IMR-90 (cell line): Measurements from ENCODE around the gene NDUFS7. TPM values are rescaled to one million over a fixed set of nuclear protein-coding genes. Genes with fewer than 3 reads are reported as not detected.

ENCODE experiments used
- ATAC-seq: fragments of 200-7000 bp; cut with Tn5 transposase; 2 replicates; pipeline ENCODE4 v1.9.1; 2020; ENCODE audit warnings: low read depth, mild to moderate bottlenecking, moderate library complexity
- BruUV-seq: library from RNA; stranded (reverse); fragments of 400-500 nt; replicated peaks from 2 replicates; lab custom pipeline; 2021; lab: Mats Ljungman, UMichigan
- CTCF ChIA-PET: fragments of 300-600 bp; formaldehyde crosslinking; extraction: SDS; loops from one replicate; lab custom pipeline; 2021; ENCODE audit warnings: antibody characterized with exemption; lab: Yijun Ruan, JAX
- POLR2A ChIA-PET: fragments of 300-600 bp; sonication (Branson Sonifier 250); formaldehyde crosslinking; loops from one replicate; lab custom pipeline; 2022; ENCODE audit warnings: antibody characterized with exemption; ENCODE audit not compliant: unreplicated experiment; lab: Charles Lee
- DNase-seq: peaks from one replicate; pipeline ENCODE4 v3.0.0; 2013
- H2AFZ ChIP-seq: replicated peaks from 2 replicates; pipeline ENCODE3; 2013; ENCODE audit warnings: low read length, mild to moderate bottlenecking; ENCODE audit not compliant: poor library complexity
- H2AK5ac ChIP-seq: 2 replicates; pipeline ENCODE4 v1.6.1; 2013; ENCODE audit warnings: low read depth, low read length, inconsistent platforms
- H2AK9ac ChIP-seq: replicated peaks from 2 replicates; pipeline ENCODE3; 2013; ENCODE audit warnings: mild to moderate bottlenecking, low read depth, low read length, moderate library complexity; ENCODE audit not compliant: poor library complexity
- H2BK120ac ChIP-seq: 2 replicates; pipeline ENCODE4 v1.6.1; 2013; ENCODE audit warnings: low read depth, low read length, inconsistent platforms
- H2BK15ac ChIP-seq: 3 replicates; pipeline ENCODE4 v1.6.1; 2013; ENCODE audit warnings: low read depth, low read length, inconsistent platforms
- H2BK20ac ChIP-seq: 2 replicates; pipeline ENCODE4 v1.6.1; 2013; ENCODE audit warnings: low read depth, mild to moderate bottlenecking, inconsistent platforms, low read length, moderate library complexity
- H2BK5ac ChIP-seq: 2 replicates; pipeline ENCODE4 v1.6.1; 2013; ENCODE audit warnings: mild to moderate bottlenecking, low read depth, low read length, inconsistent platforms; ENCODE audit not compliant: poor library complexity, severe bottlenecking
- H3K14ac ChIP-seq: replicated peaks from 2 replicates; pipeline ENCODE4 v1.6.1; 2013; ENCODE audit warnings: low read depth, low read length, inconsistent platforms
- H3K18ac ChIP-seq: 2 replicates; pipeline ENCODE4 v1.6.1; 2013; ENCODE audit warnings: low read depth, low read length, control low read depth
- H3K23ac ChIP-seq: 2 replicates; pipeline ENCODE4 v1.6.1; 2013; ENCODE audit warnings: low read depth, low read length, inconsistent platforms
- H3K27ac ChIP-seq: 2 replicates; pipeline ENCODE4 v1.5.1; 2013; ENCODE audit warnings: mild to moderate bottlenecking, control low read depth, low read length; ENCODE audit not compliant: insufficient read depth
- H3K27me3 ChIP-seq: 2 replicates; pipeline ENCODE4 v1.6.1; 2013; ENCODE audit warnings: low read length; ENCODE audit not compliant: control insufficient read depth, insufficient read depth
- H3K36me3 ChIP-seq: 2 replicates; pipeline ENCODE4 v1.6.1; 2013; ENCODE audit warnings: low read length, mixed read lengths; ENCODE audit not compliant: control insufficient read depth, insufficient read depth
- H3K4ac ChIP-seq: 2 replicates; pipeline ENCODE4 v1.6.1; 2013; ENCODE audit warnings: low read depth, low read length, inconsistent platforms
- H3K4me1 ChIP-seq: 2 replicates; pipeline ENCODE4 v1.6.1; 2013; ENCODE audit warnings: low read length, mixed read lengths; ENCODE audit not compliant: control insufficient read depth, insufficient read depth
- H3K4me2 ChIP-seq: 2 replicates; pipeline ENCODE4 v1.6.1; 2013; ENCODE audit warnings: low read depth, mild to moderate bottlenecking, control low read depth, low read length, moderate library complexity
- H3K4me3 ChIP-seq: 2 replicates; pipeline ENCODE4 v1.5.1; 2013; ENCODE audit warnings: low read depth, mild to moderate bottlenecking, control low read depth, low read length, moderate library complexity; ENCODE audit not compliant: insufficient read depth
- H3K56ac ChIP-seq: 2 replicates; pipeline ENCODE4 v1.6.1; 2013; ENCODE audit warnings: low read length, inconsistent platforms; ENCODE audit not compliant: insufficient read depth; ENCODE audit errors: extremely low read depth
- H3K79me1 ChIP-seq, 2 experiments: 2 replicates each; pipeline ENCODE4 v1.6.1; 2013; ENCODE audit warnings: low read length in 2 of 2, inconsistent platforms in 1 of 2, low read depth in 1 of 2
- H3K9ac ChIP-seq: 2 replicates; pipeline ENCODE4 v1.6.1; 2013; ENCODE audit warnings: low read depth, low read length, control low read depth
- H3K9me1 ChIP-seq: 2 replicates; pipeline ENCODE4 v1.6.1; 2013; ENCODE audit warnings: low read length, inconsistent platforms; ENCODE audit not compliant: insufficient read depth
- H3K9me3 ChIP-seq: 2 replicates; pipeline ENCODE4 v1.6.1; 2013; ENCODE audit warnings: low read length; ENCODE audit not compliant: control insufficient read depth, insufficient read depth
- H4K20me1 ChIP-seq: 2 replicates; pipeline ENCODE4 v1.6.1; 2013; ENCODE audit warnings: low read length, inconsistent platforms; ENCODE audit not compliant: insufficient read depth
- H4K5ac ChIP-seq: 2 replicates; pipeline ENCODE4 v1.6.1; 2013; ENCODE audit warnings: mild to moderate bottlenecking, low read depth, low read length, control low read depth
- H4K8ac ChIP-seq, 2 experiments: 2 replicates each; pipeline ENCODE4 v1.6.1; 2013; ENCODE audit warnings: low read depth in 2 of 2, low read length in 2 of 2, control low read depth in 1 of 2, inconsistent platforms in 1 of 2
- H4K91ac ChIP-seq: 2 replicates; pipeline ENCODE4 v1.6.1; 2013; ENCODE audit warnings: low read depth, low read length, inconsistent platforms; ENCODE audit not compliant: insufficient read depth
- BHLHE40 ChIP-seq: fragments of 150-350 bp; IDR thresholded peaks from 2 replicates; pipeline ENCODE4 v1.6.1; 2016; ENCODE audit warnings: mild to moderate bottlenecking, low read depth, low read length
- CEBPB ChIP-seq: IDR thresholded peaks from 2 replicates; pipeline ENCODE4 v1.6.1; 2012; ENCODE audit warnings: low read depth, low read length, improper control_type of control experiment
- CHD1 ChIP-seq: IDR thresholded peaks from 2 replicates; pipeline ENCODE4 v1.6.1; 2012; ENCODE audit warnings: low read depth, low read length, improper control_type of control experiment
- CTCF ChIP-seq: conservative IDR thresholded peaks from 2 replicates; pipeline ENCODE4 v1.5.1; 2012; ENCODE audit warnings: mild to moderate bottlenecking, low read depth, low read length, improper control_type of control experiment
- ELK1 ChIP-seq: fragments of 150-350 bp; IDR thresholded peaks from 2 replicates; pipeline ENCODE4 v1.6.1; 2016; ENCODE audit warnings: low read depth, mild to moderate bottlenecking, low read length, moderate library complexity, borderline replicate concordance
- FOS ChIP-seq: fragments of 150-350 bp; IDR thresholded peaks from 2 replicates; pipeline ENCODE4 v1.6.1; 2016; ENCODE audit warnings: low read depth, low read length
- MAFK ChIP-seq: IDR thresholded peaks from 2 replicates; pipeline ENCODE4 v1.6.1; 2012; ENCODE audit warnings: low read depth, low read length, improper control_type of control experiment
- MAZ ChIP-seq: IDR thresholded peaks from 2 replicates; pipeline ENCODE4 v1.6.1; 2012; ENCODE audit warnings: low read depth, mild to moderate bottlenecking, low read length, improper control_type of control experiment, moderate library complexity, borderline replicate concordance
- MXI1 ChIP-seq: IDR thresholded peaks from 2 replicates; pipeline ENCODE4 v1.6.1; 2012; ENCODE audit warnings: low read depth, mild to moderate bottlenecking, low read length, moderate library complexity, borderline replicate concordance
- NFE2L2 ChIP-seq: fragments of 150-350 bp; IDR thresholded peaks from 2 replicates; pipeline ENCODE4 v1.6.1; 2016; ENCODE audit warnings: low read depth, mild to moderate bottlenecking, low read length
- POLR2A ChIP-seq: IDR thresholded peaks from 2 replicates; pipeline ENCODE4 v1.6.1; 2012; ENCODE audit warnings: mild to moderate bottlenecking, low read depth, low read length
- RAD21 ChIP-seq: IDR thresholded peaks from 2 replicates; pipeline ENCODE4 v1.6.1; 2012; ENCODE audit warnings: low read length, improper control_type of control experiment
- RCOR1 ChIP-seq: IDR thresholded peaks from 2 replicates; pipeline ENCODE4 v1.6.1; 2012; ENCODE audit warnings: mild to moderate bottlenecking, low read length, improper control_type of control experiment; ENCODE audit not compliant: insufficient replicate concordance
- RFX5 ChIP-seq: IDR thresholded peaks from 2 replicates; pipeline ENCODE4 v1.8.0; 2012; ENCODE audit warnings: low read depth, mild to moderate bottlenecking, low read length, moderate library complexity
- SMC3 ChIP-seq: fragments of 150-350 bp; IDR thresholded peaks from 2 replicates; pipeline ENCODE4 v1.6.1; 2016; ENCODE audit warnings: low read depth, mild to moderate bottlenecking, antibody characterized with exemption, low read length, moderate library complexity
- WGBS, 2 experiments: methylation state at CpG; one replicate each; pipeline versions ENCODE4 v1.1.5 to v1.1.7; 2013; ENCODE audit warnings: missing lambda C conversion rate in 2 of 2; ENCODE audit not compliant: insufficient read length in 1 of 2; ENCODE audit errors: extremely low coverage in 2 of 2; 5-methylcytosine and 5-hydroxymethylcytosine counted together
- dilution Hi-C: fragments of 300-500 bp; cut with HindIII; formaldehyde crosslinking; loops from one replicate; pipeline ENCODE4 v1.14.3; 2018; ENCODE audit warnings: low sequenced_read_pairs; ENCODE audit not compliant: unreplicated experiment
- in situ Hi-C: fragments of 300-500 bp; cut with MboI; formaldehyde crosslinking; loops from 3 replicates; pipeline ENCODE4 v1.14.3; 2019; ENCODE audit warnings: low sequenced_read_pairs, inconsistent platforms, mixed read lengths
- intact Hi-C: fragments of 100-400 bp; cut with micrococcal nuclease; formaldehyde crosslinking; loops from 2 replicates; pipeline ENCODE4 v1.10.0; 2022
- polyA plus RNA-seq, 3 experiments: library from polyadenylated mRNA; depleted of rRNA; stranded (reverse); fragments of >200 nt; gene quantifications; 2 replicates each; pipeline ENCODE4 v1.2.3, GENCODE V29; 2012; ENCODE audit warnings: low replicate concordance in 1 of 3
- total RNA-seq: library from RNA; depleted of rRNA; stranded (reverse); fragments of >200 nt; gene quantifications from 2 replicates; pipeline ENCODE4 v1.2.3, GENCODE V29; 2012
- TF ChIP-seq, protein P1 (sequence below): fragments of 150-350 bp; IDR thresholded peaks from 2 replicates; pipeline ENCODE4 v1.6.1; 2017; ENCODE audit warnings: mild to moderate bottlenecking, antibody characterized with exemption, low read length, low read depth

NDUFS7 gene
- total and polyA plus RNA-seq, 2 of the 4 experiments (the other 2 are of a cell fraction): 60.8 to 136 TPM

GRCh38 chr19:1350867-1351266 is 32.8 kb upstream of the NDUFS7 start:
- Histone ChIP-seq H2BK15ac (no peak overlapping the region), H3K9me3 (no peaks in the 10 kb centered on the region), H3K56ac (no peak overlapping the region), H4K91ac (no peak overlapping the region), H3K27me3 (peaks cover 3% of the 10 kb centered on the region; the same call in 1 of the 2 replicates), H2AFZ (no peak overlapping the region), H3K23ac (no peak overlapping the region), H3K79me1 (peaks cover 0 to 13% of the 10 kb centered on the region in 2 experiments; a peak in 2 of 4 replicates), H2BK20ac (no peak overlapping the region), H2BK120ac (no peak overlapping the region), H3K4me1 (no peaks in the 10 kb centered on the region), H4K8ac (no peak overlapping the region), H3K4me2 (no peak overlapping the region), H3K9ac (no peak overlapping the region), H2AK5ac (no peak overlapping the region), H3K36me3 (no peaks in the 10 kb centered on the region), H3K4me3 (no peak overlapping the region), H2BK5ac (no peak overlapping the region), H3K14ac (no peak overlapping the region), H2AK9ac (no peak overlapping the region), H4K5ac (no peak overlapping the region), H3K18ac (no peak overlapping the region), H3K4ac (no peak overlapping the region), H4K20me1 (no peaks in the 10 kb centered on the region; the same call in 1 of the 2 replicates), H3K27ac (no peak overlapping the region), H3K9me1 (no peaks in the 10 kb centered on the region)
- no TSS peak for BruUV-seq
- dilution Hi-C loops (no loop called here), intact Hi-C loops (no loop called here), in situ Hi-C loops (no loop called here)
- ChIA-PET POLR2A (no interaction called here), CTCF (no interaction called here)
- ATAC-seq (no peak), DNase-seq (no peak)
- TF ChIP-seq BHLHE40: no peak
- no peak for TF ChIP-seq ELK1
- no peak for TF ChIP-seq CHD1
- TF ChIP-seq CEBPB: no peak
- TF ChIP-seq FOS: no peak
- TF ChIP-seq POLR2A: no peak
- TF ChIP-seq, protein P1, sequence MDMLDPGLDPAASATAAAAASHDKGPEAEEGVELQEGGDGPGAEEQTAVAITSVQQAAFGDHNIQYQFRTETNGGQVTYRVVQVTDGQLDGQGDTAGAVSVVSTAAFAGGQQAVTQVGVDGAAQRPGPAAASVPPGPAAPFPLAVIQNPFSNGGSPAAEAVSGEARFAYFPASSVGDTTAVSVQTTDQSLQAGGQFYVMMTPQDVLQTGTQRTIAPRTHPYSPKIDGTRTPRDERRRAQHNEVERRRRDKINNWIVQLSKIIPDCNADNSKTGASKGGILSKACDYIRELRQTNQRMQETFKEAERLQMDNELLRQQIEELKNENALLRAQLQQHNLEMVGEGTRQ: no peak
- TF ChIP-seq RCOR1: no peak
- TF ChIP-seq RFX5: no peak
- no peak for TF ChIP-seq MAFK
- no peak for TF ChIP-seq CTCF
- TF ChIP-seq NFE2L2: no peak
- no peak for TF ChIP-seq MXI1
- no peak for TF ChIP-seq SMC3
- no peak for TF ChIP-seq MAZ
- TF ChIP-seq RAD21: no peak
- 33% methylated on average over 2 of the region's 5 CpGs; no CpG with 5 or more reads in 1 of the 2 experiments for WGBS, 2 experiments
